Endothelial cell of hepatic sinusoid (primary cell): Measurements from ENCODE around the gene CDKN1C.

Experiments used
- in situ Hi-C: cut with HindIII; loops from 2 replicates; pipeline ENCODE4 v1.10.0; 2017; ENCODE audit warnings: low sequenced_read_pairs

The CDKN1C gene

DNA sequence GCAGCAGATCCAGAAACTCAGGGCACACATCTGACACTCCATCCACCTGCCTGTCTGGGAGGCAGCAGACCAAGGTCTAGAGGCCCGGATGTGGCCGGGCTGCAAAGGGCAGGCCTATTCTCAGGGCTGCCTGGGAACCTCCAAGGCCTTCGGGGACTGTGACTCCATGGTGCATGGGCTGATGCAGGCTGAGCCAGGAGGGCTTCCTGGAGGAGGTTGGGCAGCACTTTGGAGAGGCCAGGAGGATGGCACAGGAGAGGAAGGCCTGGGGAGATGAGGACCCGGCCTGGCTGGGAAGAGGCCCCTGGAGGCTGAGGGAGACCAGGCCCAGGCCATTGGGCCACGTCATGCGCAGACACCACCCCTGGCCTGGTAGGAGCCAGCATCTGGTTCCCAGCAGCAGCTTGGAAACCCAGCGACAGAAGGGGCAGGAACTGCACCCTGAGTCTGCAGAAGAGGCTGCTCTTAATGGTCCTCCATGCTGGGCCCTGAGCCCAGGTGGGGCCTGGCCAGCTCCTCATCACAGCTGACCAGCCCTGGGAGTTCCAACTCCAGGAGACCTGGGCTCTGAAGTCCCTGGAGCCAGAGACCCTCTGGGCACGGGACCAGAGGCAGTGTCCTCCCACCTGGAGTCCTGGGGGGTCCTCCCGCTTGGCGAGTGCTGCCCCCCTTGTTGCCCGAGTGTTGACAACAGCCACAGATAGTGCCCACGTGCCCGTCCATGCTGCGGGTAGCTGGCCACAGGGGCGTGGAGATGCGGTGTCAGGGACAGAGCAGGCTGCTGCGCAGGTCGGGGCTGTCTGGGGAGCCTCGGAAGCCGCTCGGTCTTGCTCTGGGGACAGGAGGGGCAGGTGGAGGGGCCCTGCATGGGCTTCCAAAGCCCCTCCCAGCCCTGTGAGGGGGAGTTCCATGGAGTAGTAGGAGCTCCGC is 38.1 kb upstream of the CDKN1C start:
- in situ Hi-C loops = no loop called here

GRCh38 chr11:2922655-2923054 is 37.1 kb upstream of the CDKN1C start:
- in situ Hi-C loops = no loop called here

DNA sequence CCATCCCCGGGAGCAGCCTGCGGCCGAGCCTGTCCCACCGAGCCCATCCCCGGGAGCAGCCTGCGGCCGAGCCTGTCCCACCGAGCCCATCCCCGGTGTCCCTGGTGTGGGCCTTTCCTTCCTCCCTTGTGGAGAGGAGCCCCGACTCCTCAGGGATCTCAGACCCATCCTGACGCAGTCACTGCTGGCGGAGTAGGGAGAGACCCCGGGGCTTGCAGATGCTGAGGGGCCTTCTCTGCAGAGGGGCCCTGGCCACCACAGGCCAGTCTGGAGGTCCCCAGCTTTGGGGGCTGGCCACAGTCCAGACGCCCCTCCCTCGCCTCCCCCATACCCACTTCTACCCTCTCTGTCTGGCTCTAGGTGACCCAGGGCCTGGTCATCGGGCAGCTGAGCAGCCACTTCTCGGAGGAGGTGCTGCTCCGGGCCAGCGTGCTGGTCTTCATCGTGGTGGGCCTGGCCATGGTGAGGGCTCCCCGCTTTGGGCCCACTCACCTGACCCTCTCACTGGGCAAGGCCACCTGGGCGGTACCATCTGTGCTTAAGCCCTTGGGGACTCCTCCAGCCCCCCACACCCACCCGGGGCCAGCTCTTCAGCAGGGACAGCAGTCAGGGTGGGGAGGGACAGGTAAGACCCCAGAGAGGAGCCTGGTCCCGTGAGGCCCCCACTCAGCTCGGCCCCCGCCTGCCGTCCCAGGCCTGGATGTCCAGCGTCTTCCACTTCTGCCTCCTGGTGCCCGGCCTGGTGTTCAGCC is 36.3 kb upstream of the CDKN1C start:
- in situ Hi-C loops = no loop called here

GRCh38 chr11:2921261-2921660 is 35.7 kb upstream of the CDKN1C start:
- in situ Hi-C loops = no loop called here

- in situ Hi-C loops = no loop called here
Observed at GRCh38 chr11:2920343-2920742, 34.8 kb upstream of the CDKN1C start.

GRCh38 chr11:2919837-2920236 is 34.3 kb upstream of the CDKN1C start:
- in situ Hi-C loops = no loop called here

- in situ Hi-C loops = no loop called here
Observed at GRCh38 chr11:2919188-2919587, 33.6 kb upstream of the CDKN1C start.

- in situ Hi-C loops = no loop called here
Observed at GRCh38 chr11:2917842-2918490, 32.4 kb upstream of the CDKN1C start.

- in situ Hi-C loops = no loop called here
Observed at GRCh38 chr11:2916892-2917645, 31.5 kb upstream of the CDKN1C start.

DNA sequence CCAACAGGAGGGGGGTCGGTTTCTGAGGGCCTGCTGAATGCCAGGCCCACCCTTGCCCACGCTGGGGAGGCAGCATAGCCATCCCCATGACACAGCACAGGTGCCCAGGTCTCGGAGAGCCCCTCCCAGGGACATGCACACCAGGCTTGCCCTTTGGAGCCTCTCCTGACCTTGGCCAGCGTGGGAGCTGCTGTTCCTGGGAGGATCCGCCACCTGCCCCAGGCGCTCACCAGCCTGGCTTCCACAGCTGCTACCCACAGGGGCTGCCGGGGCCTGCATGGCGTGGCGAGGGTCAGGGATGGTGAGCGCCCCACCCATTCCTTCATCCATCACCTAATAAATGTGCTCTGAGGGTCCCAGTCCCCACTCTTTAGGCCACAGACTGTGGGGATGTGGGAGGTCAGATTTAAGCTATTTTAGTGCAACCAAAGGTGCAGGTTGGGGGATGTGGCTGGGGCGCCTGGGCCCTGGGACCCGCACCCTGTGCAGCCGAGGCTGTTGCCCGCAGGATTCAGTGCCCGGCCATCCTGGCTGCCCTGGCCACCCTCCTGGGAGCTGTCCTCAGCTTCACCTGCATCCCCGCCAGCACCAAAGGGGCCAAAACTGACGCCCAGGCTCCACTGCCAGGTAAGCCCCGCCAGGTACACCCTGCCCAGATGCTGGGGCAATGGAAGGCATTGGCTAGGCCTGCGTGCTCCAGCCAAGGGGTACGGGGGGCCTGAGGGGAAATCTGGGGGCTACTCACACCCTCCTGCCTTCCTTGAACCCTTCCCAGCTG is 30.7 kb upstream of the CDKN1C start:
- in situ Hi-C loops = no loop called here

DNA sequence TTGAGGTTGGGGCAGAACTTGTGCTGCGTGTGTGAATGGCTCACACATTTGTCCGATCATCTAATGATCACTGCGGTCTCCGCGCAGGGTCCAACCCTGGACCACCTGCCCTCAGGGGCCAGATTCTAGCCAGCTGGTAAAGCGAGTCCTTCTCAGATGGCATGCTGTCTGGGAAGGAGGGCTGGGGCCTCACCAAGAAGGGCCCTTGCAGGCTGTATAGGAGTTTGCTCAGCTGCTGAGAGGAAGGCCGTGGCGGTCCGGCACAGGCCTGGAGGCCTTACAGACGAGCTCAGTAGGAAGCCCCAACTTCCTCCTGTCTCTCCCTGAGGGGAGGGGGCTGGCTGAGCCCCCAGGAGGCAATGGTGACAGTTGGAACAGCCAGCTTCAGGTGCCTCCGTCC is 29.9 kb upstream of the CDKN1C start:
- in situ Hi-C loops = no loop called here

DNA sequence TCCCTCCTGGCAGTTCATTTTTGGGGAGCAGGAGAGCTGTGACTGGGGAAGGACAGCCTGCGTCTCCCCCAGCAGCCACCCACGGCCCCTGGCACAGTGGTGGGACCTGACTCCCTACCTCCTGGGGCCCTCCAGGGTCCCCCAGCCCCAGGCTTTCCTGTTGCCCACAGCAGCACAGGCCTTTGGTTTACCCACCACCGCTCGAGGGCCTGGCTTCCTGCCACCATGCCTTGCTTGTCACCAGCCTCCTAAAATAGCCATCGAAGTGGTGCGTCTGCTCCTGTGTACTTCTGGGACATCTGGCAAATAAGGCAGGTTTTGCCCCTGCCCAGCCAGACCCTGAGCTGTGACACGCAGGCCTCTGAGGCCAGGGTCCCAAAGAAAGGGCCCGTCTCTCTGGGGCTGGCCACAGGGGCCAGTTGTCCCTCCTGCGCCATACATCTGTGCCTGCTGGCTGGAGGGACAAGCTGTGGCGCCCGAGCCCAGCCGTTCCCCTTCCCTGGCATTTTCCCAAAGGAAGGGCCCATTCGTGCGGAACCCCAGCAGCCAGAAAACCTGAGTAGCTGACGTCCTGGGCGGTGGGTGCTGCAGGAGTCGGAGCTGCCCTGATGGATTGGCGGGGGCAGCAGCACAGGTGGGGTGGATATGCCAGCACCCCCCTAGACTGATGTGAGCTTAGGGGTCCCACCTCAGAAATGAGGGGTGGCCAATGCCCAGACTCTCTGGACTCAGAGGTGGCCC is 29.1 kb upstream of the CDKN1C start:
- in situ Hi-C loops = no loop called here

DNA sequence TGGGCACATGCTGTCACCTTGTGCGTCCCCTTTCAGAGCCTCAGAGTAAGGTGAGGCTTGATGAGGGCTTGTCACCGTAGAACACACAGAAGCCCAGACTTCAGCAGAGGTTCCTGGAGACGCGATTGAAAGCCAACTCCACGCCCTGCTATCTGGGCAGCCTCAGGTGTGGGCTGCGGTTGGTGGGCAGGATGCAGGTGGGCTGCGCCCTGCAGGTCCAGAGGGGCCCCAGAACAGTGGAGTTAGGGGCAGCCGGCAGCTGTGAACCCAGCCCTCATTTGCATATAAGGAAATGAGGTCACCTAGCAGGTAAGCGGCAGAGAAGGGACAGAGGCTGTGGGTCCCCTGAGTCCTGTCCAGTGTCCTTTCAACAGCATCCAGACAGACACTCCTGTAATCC is 28.2 kb upstream of the CDKN1C start:
- in situ Hi-C loops = no loop called here

- in situ Hi-C loops = no loop called here
Observed at GRCh38 chr11:2913019-2913431, 27.4 kb upstream of the CDKN1C start.

- in situ Hi-C loops = no loop called here
Observed at GRCh38 chr11:2912498-2912897, 26.9 kb upstream of the CDKN1C start.

GRCh38 chr11:2911785-2912391 is 26.3 kb upstream of the CDKN1C start:
- in situ Hi-C loops = no loop called here

- in situ Hi-C loops = no loop called here
Observed at GRCh38 chr11:2911088-2911784, 25.7 kb upstream of the CDKN1C start.

DNA sequence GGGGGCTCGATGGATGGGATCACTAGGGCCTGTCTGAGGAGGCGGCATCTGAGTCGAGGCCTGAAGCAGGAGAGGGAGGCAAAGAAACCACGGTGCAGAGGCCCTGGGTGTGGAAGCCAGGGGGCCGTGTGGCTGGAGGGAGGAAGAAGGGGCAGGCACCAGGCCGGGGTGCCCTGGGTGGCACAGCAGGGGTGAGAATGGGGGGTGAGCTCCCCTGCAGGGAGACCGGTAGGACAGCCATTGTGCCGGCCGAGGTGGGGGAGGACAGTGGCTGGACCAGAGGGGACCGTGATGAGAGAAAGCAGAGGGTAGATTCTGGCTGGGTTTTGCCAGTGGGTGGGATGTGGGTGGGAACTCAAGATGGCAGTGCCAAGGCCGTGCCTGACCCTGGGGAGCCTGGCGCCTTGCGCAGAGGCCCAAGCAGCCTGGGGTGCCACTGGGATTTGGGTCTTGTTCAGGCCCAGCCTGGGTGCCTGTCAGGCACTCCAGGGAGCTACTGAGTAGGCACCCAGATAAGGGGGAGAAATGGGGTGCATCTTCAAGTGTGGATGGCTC is 24.9 kb upstream of the CDKN1C start:
- in situ Hi-C loops = no loop called here
